Endometrium (tissue), 2 donors: Measurements from ENCODE around the gene C2orf42.
"Not testable (repeated sequence)": the region's sequence is repeated elsewhere in the genome, so short reads cannot be mapped to it uniquely, and the experiment has no call there.

Experiments used
- FAIRE-seq: peaks from 2 replicates; lab custom pipeline; 2012; peaks lifted over from hg19 to GRCh38; lab: Jason Lieb, UNC
- donor health status: control.
- donor health status: control.

C2orf42 gene

DNA sequence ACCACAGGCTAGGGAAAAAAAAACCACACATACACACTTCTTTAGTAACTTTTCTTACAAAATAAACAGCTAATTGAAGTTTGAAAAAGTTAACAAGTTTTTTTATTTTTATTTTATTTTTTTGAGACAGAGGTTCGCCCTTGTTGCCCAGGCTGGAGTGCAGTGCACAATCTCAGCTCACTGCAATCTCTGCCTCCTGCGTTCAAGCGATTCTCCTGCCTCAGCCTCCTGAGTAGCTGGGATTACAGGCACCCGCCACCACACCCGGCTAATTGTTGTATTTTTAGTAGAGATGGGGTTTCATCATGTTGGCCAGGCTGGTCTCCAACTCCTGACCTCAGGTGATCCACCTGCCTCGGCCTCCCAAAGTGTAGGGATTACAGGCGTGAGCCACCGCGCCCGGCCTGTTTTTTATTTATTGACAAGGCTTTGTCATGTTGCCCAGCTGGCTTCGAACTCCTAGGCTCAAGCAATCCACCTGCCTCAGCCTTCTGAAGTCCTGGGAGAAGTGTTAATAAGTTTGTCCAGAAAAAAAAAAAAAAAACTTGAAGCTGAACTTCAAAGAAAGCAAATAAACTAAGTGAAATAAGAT, 21.1 kb downstream of the C2orf42 start:
- not testable (repeated sequence) for FAIRE-seq

DNA sequence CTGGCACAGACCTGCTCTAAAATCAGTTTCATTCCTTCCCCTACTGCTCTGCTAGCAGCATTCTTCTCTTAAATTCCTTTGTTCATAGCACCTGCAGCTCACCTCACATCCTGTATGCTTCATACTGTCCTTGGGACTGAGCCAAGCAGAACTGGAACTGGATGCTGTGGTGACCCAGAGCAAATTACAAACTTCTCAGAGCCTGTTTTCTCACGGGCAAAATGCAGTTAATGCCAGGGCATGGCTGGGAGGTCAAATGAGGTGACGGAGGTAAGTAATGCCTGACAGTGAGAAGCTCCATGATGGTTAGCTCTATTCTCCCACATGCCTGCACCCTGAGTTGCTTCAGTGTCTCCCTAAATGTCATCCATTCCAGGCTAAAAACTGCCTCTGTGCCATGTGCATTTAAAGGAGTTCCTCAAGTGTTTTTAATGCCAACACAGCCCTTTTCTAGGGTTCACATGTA, 29.7 kb downstream of the C2orf42 start:
- no peak for FAIRE-seq

DNA sequence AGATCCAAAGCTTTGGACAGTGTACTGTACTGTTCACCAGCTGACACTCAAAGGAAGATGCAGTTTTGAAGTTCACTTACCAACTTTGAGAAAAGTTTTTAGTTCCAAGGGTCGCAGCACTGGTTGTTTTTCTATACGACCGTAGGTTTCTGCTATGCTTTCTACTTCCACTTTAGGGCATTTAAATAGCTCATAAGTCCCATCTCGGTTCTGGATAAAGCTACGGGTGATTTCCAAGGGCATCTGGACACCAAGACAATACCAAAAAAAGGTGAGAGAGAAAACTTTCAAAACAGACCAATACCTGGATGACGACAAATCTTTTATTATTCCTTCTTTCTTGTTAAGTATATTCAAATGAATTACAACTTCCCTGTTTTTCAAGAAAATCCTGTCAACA, 30.3 kb downstream of the C2orf42 start:
- no peak for FAIRE-seq

DNA sequence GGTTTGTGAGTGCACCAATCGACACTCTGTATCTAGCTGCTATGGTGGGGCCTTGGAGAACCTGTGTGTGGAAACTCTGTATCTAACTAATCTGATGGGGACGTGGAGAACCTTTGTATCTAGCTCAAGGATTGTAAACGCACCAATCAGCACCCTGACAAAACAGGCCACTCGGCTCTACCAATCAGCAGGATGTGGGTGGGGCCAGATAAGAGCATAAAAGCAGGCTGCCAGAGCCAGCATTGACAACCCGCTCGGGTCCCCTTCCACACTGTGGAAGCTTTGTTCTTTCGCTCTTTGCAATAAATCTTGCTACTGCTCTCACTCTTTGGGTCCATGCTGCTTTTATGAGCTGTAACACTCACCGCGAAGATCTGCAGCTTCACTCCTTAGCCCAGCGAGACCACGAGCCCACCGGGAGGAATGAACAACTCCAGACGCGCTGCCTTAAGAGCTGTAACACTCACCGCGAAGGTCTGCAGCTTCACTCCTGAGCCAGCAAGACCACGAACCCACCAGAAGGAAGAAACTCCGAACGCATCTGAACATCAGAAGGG, 41.6 kb downstream of the C2orf42 start:
- not testable (repeated sequence) for FAIRE-seq

DNA sequence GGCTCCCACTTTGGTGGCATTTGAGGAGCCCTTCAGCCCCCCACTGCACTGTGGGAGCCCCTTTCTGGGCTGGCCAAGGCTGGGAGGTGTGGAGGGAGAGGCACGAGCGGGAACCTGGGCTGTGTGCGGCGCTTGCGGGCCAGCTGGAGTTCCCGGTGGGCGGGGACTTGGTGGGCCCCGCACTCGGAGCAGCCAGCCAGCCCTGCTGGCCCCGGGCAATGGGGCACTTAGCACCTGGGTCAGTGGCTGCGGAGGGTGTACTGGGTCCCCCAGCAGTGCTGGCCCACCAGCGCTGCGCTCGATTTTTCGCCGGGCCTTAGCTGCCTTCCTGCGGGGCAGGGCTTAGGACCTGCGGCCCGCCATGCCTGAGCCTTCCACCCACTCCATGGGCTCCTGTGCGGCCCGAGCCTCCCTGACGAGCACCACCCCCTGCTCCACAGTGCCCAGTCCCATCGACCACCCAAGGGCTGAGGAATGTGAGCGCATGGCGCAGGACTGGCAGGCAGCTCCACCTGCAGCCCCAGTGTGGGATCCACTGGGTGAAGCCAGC, 42.5 kb downstream of the C2orf42 start:
- FAIRE-seq, result not testable (repeated sequence)

DNA sequence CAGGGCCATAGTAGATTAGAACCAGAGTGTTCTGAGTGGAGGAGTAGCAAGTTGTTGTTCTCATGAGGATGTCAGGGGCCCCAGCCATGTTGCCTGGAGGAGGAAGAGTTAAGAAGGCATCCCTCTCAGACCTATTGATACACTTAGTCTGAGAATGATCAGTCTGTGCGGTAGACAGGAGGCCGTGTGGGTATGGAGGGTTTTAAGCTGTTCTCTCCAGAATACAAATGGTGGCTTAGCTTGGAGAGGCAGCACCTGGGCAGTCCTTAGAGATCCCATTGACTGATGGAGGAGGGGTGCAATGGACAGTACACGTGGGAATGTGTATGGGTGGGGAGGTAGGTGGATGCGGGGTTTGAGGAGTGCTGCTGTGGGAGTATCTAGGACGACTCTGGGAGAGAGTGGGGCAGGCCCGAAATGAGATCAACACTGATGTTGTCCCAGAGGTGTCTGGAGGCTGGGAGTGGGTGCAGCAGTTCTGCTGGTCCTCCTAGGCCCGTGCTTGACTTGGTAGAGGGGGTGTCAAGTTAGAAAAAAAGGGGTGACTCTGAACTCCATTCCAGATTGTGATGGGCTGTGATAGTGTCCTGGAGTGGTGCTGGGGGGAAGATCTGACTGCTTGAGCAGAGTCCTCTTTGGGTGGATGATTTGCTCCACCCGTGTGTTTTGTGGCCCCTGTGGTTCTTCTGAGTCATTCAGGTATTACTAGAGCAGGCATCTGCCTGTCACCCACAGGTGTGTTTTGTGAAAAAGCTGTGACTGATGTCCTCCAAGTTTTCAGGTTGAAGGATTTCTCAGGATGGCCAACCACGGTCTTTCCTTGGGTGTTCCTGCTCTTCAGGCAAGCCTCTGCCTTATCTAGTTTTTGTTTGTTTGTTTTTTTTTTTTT, 44.7 kb downstream of the C2orf42 start:
- no peak for FAIRE-seq

DNA sequence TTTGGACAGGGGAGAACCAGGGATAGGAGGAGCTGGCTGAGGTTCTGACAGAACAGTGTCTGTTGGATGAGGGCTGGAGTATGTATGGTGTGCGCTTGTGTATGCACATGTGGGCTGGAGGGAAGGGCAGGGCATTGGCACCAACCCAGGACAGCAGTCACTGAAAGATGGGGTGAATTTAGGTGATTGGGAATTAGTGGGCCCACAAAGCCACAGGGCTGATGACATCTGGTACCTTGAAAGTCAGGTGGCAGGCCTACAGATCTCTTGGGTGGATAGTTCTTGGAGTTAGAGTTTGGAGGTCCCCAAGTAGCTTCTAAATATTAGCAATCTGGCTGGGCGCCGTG, 45.7 kb downstream of the C2orf42 start:
- FAIRE-seq, result no peak

DNA sequence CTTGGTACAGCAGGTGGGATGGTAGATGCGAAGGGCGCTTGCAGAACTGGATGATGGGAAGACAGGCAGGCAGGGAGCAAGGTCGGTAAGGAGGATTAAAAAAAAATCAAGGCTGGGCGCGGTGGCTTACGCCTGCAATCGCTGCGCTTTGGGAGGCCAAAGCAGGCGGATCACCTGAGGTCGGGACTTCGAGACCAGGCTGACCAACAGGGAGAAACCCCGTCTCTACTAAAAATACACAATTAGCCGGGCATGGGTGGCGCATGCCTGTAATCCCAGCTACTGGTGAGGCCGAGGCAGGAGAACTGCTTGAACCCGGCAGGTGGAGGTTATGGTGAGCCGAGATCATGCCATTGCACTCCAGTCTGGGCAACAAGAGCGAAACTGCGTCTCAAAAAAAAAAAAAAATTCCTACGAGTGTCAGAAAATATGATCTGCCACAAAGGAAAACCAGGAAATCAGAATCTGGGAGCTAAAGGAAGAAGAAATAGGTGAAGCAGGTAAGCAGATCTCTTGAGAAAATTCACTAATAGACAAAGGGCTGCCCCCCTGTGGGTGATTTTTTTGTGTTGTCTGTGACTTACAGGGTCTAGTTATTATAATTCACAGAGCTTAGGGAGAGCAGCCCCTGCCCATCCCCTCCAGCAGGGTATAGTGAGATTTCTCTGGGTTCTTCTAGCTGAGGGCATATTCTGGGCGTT, 46.2 kb downstream of the C2orf42 start:
- FAIRE-seq, result no peak

DNA sequence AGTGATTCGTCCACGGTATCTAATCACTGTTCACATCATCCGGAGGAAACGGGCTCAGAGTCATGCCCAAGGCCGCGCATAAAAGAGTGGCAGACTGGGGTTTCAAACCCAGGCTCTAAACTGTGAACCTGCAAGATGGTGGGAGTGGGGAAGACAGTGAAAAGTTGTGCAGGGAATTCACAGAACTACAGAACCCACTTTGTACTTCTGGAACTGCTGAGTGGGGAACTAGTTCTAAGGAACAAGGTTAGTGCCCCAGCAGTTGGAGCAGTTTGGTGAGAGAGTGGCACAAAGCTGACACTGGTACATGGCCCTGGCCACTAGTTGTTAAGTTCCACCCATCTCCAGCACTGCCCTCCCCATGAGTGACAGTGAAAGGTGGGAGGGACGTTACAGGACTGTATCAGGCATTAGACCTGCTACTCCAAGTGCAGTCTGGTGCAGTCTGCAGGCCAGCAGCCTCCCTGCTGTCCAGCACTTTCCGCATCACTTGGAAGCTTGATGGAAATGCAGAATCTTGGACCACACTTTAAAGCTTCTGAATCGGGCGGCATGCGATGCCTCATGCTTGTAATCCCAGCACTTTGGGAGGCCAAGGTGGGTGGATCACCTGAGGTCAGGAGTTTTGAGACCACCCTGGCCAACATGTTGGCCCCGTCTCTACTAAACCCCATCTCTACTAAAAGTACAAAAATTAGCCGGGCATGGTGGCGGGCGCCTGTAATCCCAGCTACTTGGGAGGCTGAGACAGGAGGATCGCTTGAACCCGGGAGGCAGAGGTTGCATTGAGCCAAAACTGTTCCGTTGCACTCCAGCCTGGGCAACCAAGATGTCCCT, 47.3 kb downstream of the C2orf42 start:
- FAIRE-seq, result no peak

DNA sequence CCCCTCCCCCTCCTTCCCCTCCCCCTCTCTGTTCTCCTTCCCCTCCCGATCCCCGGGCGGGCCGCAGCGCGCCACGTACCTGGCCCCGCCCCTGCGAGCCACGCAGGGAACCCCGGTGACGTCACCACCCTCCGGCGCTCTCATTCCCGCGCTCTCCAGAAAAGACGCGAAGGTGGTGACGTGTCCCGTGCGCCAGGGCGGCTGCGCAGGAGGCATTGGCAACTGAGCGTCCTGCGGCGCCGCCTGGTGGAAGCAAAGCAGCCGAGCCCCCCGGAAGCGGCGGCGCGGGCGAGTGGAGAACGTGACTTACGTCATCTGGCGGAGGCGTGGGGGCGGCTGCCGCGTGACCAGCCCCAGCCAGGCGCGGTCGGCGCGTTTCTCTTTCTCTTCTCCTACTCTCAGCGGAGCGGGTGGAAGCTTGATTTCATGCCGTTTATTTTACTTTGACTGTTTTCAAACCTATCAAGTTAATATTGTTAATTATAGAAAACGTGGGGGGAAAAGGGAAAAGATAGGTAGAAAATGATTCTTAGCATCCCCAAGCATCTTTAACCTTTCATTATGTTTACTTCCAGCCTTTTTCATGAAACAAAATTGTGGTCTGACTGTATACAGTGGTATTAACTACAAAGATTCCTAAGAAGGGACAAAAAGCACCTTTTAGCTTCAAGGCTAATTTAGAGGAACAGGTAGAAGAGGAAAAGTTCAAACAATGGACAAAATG, 48.1 kb downstream of the C2orf42 start:
- FAIRE-seq, result peak; percentile 4

DNA sequence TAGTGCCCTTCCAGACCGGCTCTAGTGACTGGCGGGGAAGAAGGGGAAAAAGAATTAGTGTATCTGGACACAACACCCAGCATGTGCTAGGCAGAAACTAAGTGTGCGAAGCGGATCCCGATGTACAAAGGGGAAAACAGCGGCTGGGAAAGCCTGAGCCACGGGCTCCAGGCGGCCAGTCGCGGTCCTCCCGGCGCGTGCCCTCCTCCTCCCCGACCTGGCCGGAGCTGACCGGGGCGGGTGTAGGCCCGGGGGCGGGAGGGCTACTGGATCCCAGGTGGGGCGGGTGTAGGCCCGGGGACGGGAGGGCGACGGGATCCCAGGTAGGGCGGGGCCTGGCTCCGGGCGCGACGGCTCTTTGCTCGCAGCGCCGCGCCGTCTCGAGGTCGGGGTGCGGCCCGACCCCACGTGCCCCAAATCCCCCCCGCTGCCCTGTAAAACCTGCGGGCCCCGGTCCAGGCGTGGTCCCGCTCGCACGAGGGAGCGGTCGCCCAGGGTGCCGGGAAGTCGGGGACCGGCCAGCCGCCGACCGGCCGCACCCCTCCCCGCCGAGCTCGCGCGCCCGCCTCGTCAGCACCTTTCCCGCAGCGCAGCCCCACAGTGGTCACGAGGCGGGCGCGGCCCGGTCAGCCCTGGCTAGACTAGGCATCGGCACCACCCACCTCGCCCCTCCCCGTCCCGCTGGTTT, 48.8 kb downstream of the C2orf42 start:
- no peak for FAIRE-seq

DNA sequence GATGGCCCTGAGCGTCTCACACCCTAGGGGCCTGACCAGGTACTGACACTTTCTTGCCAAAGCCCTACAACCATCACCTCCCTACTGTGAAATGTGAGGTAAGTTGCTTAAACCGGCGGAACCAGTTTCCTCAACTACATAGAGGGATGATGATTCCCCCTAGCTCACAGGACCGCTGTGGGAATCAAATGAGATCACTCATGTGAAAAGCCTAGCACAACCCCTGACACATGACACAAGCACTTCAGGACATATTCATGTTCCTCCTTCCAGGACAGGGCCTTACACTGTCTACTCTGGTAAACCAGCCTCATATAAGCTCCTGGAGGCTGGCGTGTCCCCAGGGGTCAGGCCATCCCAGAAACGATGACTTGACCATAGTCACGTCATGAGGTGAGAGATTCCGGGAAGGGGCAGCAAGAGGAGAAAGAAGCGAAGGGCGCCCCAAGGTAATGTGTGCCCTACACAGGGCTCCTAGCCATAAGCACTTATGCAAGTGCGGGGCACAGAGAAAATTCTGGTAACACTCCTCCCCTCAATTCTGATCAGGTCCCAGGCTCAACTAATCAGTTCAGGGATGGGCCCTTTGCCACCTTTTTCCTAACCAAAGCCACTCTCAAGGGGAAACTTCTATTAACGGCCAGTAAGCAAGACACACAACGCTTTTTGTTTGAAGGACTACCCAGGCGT, 49.5 kb downstream of the C2orf42 start:
- FAIRE-seq, result no peak

DNA sequence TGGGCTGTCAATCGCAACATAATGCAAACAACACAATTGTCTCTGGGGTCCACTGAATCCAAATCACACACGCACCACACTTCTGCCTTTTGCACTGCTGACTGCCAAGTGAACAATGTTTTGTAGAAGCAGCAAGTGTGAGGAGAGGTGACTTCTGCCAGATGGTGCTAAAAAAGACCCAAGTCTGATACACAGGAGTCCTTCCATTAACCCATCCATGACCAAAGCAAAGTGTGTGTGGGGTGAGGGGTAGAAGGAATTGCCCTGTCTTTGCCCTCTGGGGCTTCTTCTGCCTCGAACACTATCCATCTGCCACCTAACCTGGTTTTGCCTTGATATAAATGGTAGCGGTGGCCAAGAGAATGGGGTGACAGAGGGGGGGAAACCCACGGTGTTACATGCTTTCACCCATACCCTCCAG, 50.0 kb downstream of the C2orf42 start:
- no peak for FAIRE-seq

DNA sequence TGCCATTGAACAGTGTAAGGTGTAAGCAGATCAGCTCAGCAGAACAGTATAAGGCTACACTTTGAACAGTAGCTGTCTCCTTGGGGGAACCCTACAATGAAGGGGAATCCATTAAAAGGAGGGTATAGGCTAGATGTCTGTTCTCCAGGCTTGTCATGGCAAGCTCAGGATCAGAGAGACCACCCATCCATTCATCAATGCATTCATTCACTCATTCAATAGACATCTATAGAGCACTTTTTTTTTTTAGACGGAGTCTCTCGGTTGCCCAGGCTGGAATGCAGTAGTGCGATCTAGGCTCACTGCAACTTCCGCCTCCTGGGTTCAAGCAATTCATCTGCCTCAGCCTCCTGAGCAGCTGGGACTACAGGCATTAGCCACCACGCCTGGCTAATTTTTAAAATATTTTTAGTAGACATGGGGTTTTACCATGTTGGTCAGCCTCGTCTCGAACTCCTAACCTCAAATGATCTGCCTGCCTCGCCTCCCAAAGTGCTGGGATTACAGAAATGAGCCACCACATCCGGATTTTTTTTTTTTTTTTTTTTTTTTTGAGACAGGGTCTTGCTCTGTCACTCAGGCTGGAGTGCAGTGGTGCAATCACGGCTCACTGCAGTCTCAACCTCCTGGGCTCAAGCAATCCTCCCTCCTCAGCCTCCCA, 56.4 kb downstream of the C2orf42 start:
- FAIRE-seq, result not testable (repeated sequence)

DNA sequence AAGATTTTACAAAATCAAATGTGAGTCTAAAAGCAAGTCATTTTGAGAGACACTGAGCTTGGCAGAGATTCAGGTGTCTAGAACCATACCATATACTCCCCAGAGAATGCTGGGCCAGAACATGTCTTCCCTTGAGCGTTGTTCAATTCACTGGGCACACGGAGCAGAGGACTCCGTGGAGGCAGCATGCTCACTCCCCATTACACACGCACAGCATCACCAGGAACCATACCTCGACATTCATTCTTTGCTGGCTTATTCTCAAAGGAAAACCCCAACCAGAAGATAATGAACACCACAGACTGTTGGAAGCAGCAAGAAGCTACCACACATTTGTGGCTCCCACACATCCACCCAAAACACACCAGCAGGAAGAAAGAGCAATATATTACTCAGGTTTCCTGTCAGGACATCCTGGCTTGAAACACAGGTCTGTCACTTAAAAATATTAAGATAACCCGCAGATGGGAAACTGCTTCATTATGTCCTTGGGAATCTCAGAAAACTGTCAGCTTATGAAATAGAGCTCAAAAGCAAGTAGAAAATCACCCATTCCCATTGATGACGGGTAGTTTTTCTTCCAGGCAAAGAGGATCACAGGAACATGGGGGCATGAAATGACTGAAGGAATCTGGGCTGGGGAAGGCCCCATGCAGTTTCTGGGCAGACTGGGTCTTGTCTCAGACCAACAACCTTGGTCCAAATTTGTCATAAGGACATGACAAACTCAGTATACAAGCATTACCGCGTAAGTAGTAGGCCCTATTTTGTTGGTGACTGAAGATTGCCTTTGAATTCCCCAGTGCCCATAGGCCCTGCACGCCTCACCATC, 57.1 kb downstream of the C2orf42 start:
- no peak for FAIRE-seq

DNA sequence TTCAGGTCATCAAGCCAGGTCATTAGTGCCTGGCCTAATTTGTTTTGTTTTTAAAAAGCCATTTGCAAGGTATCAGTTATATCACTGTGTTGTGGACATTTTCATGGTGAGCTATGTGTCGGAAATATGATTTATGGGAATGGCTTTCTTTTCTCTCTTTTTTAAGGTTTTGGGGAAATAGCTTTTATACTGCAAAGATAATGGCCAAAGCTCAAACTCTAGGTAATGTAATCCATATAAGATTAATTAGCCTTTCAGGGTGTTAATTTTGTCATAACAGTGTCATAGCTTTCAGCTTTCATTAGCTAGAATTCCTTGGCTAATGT, 57.7 kb downstream of the C2orf42 start:
- no peak for FAIRE-seq

DNA sequence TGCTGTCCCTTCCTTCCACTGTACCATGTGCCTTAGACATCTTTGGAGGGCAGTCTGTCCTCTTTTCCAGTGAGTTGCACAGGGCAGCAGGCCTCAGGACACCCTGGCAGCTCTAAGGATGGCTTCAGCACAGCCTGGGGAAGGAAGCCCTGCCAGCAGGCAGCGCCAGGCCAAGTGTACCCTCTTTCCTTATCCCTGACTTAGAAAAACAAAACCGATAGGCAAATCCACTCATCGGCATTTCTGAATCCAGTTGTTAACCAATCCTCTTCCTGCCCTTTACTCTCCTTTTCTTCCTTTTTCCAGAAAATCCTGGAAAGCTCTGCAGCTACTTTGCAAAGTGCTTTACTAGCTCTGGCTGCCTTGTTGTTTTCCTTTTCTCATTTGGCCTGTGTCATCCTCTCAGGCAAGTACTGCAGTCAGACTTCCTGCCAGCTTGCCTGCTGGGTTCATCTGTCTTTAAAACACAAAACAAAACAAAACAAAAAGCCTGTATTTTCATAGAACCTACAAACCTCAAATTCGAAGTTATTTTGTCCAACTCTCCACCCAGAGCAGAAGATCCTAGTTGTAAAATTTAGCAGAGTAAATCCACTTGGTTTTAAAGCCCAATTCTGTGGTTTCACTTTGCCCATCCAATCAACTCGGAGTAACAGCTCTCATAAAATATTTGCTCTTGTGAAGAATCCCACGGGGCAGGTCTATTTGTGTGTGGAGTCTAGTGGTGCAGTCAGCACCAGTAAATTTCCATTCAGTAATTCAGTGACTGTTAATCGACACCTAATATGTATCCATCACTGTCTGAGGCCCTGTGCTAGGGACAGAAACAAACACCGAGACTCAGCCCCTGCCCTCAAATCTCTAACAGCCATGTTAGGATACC, 58.3 kb downstream of the C2orf42 start:
- no peak for FAIRE-seq
